GM12878 (cell line): ENCODE data around the gene DNAJC28. TPM values are rescaled to one million over a fixed set of nuclear protein-coding genes. Genes with fewer than 3 reads are reported as not detected.

Source experiments
- ATAC-seq: fragments of 200-7000 bp; cut with Tn5 transposase; 3 replicates; pipeline ENCODE4 v1.9.1; 2020; ENCODE audit warnings: mild to moderate bottlenecking, moderate library complexity
- BruUV-seq: library from RNA; stranded (reverse); fragments of 400-500 nt; replicated peaks from 2 replicates; lab custom pipeline; 2021; lab: Mats Ljungman, UMichigan
- CTCF ChIA-PET: fragments of 300-600 bp; sonication (Branson Sonifier 250); formaldehyde crosslinking; extraction: SDS; loops from one replicate; lab custom pipeline; 2021; ENCODE audit warnings: inconsistent platforms; lab: Yijun Ruan, JAX
- POLR2A ChIA-PET: fragments of 350-600 bp; formaldehyde crosslinking; extraction: SDS; loops from one replicate; lab custom pipeline; 2021; ENCODE audit warnings: inconsistent platforms; lab: Charles Lee
- RAD21 ChIA-PET: fragments of 300-600 bp; sonication (Branson Sonifier 250); formaldehyde crosslinking; loops from one replicate; lab custom pipeline; 2023; ENCODE audit warnings: antibody characterized with exemption; ENCODE audit not compliant: unreplicated experiment; lab: Charles Lee
- SMC1A ChIA-PET: fragments of 300-600 bp; sonication (Branson Sonifier 250); formaldehyde crosslinking; loops from one replicate; lab custom pipeline; 2023; ENCODE audit not compliant: unreplicated experiment, uncharacterized antibody; lab: Charles Lee
- DNase-seq: peaks from one replicate; pipeline ENCODE4 v3.0.0-alpha.2; 2011; ENCODE audit warnings: low read depth, low spot score
- FAIRE-seq: peaks from 3 replicates; lab custom pipeline; 2011; peaks lifted over from hg19 to GRCh38; lab: Jason Lieb, UNC
- H2AFZ ChIP-seq: 2 replicates; pipeline ENCODE4 v1.6.0; 2011; ENCODE audit warnings: low read depth, low read length, control low read depth; ENCODE audit not compliant: control insufficient read depth
- H3K27ac ChIP-seq: 2 replicates; pipeline ENCODE4 v1.5.1; 2011; ENCODE audit warnings: control low read depth; ENCODE audit not compliant: control insufficient read depth, insufficient read depth
- H3K27me3 ChIP-seq, 2 experiments: replicated peaks in 1 of 2; 2 replicates each; pipeline versions ENCODE4 v1.6.0 to v1.6.1; 2011; ENCODE audit warnings: low read length in 1 of 2; ENCODE audit not compliant: control insufficient read depth in 2 of 2, insufficient read depth in 2 of 2
- H3K36me3 ChIP-seq, 2 experiments: 2 replicates each; pipeline ENCODE4 v1.5.1; 2011; ENCODE audit warnings: low read length in 1 of 2; ENCODE audit not compliant: control insufficient read depth in 2 of 2, insufficient read depth in 2 of 2
- H3K4me1 ChIP-seq: 2 replicates; pipeline ENCODE4 v1.6.1; 2011; ENCODE audit warnings: mild to moderate bottlenecking, low read length, moderate library complexity, mixed read lengths; ENCODE audit not compliant: control insufficient read depth, insufficient read depth
- H3K4me2 ChIP-seq: 2 replicates; pipeline ENCODE4 v1.6.0; 2011; ENCODE audit warnings: control low read depth; ENCODE audit not compliant: control insufficient read depth, insufficient read depth
- H3K4me3 ChIP-seq: fragments of 200-600 bp; sonication (generic); 2 replicates; pipeline ENCODE4 v1.5.1; 2016
- H3K79me2 ChIP-seq: 2 replicates; pipeline ENCODE4 v1.6.0; 2011; ENCODE audit warnings: low read length; ENCODE audit not compliant: control insufficient read depth, insufficient read depth
- H3K9ac ChIP-seq: 2 replicates; pipeline ENCODE4 v1.8.0; 2011; ENCODE audit warnings: low read length, control low read depth, mixed read lengths; ENCODE audit not compliant: control insufficient read depth, insufficient read depth
- H3K9me3 ChIP-seq: replicated peaks from 3 replicates; pipeline ENCODE4 v1.5.1; 2011; ENCODE audit warnings: mild to moderate bottlenecking, low read length; ENCODE audit not compliant: control insufficient read depth, insufficient read depth
- H4K20me1 ChIP-seq: 2 replicates; pipeline ENCODE4 v1.6.0; 2011; ENCODE audit not compliant: control insufficient read depth, insufficient read depth
- BMI1 ChIP-seq: fragments of 450-650 bp; IDR thresholded peaks from 2 replicates; pipeline ENCODE4 v1.6.1; 2016; ENCODE audit warnings: mild to moderate bottlenecking, moderate library complexity, borderline replicate concordance
- FOS ChIP-seq: IDR thresholded peaks from 3 replicates; pipeline ENCODE4 v1.6.1; 2011; ENCODE audit warnings: borderline replicate concordance; ENCODE audit not compliant: insufficient read length; ENCODE audit errors: extremely low read depth
- JUNB ChIP-seq: IDR thresholded peaks from 2 replicates; pipeline ENCODE4 v1.6.1; 2016; ENCODE audit warnings: antibody characterized with exemption, mild to moderate bottlenecking
- LARP7 ChIP-seq: fragments of 450-650 bp; IDR thresholded peaks from 2 replicates; pipeline ENCODE4 v1.6.1; 2017; ENCODE audit warnings: mild to moderate bottlenecking
- RELA ChIP-seq: fragments of 450-650 bp; IDR thresholded peaks from 2 replicates; pipeline ENCODE4 v1.8.0; 2014; ENCODE audit warnings: borderline replicate concordance; ENCODE audit not compliant: partially characterized antibody
- RUNX3 ChIP-seq: IDR thresholded peaks from 2 replicates; pipeline ENCODE4 v1.6.1; 2012; ENCODE audit warnings: low read length, inconsistent platforms
- SIX5 ChIP-seq: IDR thresholded peaks from 2 replicates; pipeline ENCODE4 v1.6.1; 2011; ENCODE audit warnings: mild to moderate bottlenecking, low read depth, low read length, moderate library complexity; ENCODE audit not compliant: severe bottlenecking
- SPI1 ChIP-seq: IDR thresholded peaks from 2 replicates; pipeline ENCODE4 v1.6.1; 2011; ENCODE audit warnings: low read depth, mild to moderate bottlenecking, low read length, moderate library complexity, borderline replicate concordance; ENCODE audit not compliant: insufficient read depth
- SREBF2 ChIP-seq: IDR thresholded peaks from 2 replicates; pipeline ENCODE4 v1.6.1; 2012; ENCODE audit warnings: mild to moderate bottlenecking, low read length
- ZNF217 ChIP-seq: fragments of 450-650 bp; IDR thresholded peaks from 2 replicates; pipeline ENCODE4 v1.6.1; 2017; ENCODE audit warnings: antibody characterized with exemption, mild to moderate bottlenecking
- ZZZ3 ChIP-seq: IDR thresholded peaks from 2 replicates; pipeline ENCODE4 v1.6.1; 2011; ENCODE audit warnings: low read depth; ENCODE audit not compliant: control insufficient read depth, insufficient read length
- WGBS: methylation state at CpG from one replicate; pipeline ENCODE4 v1.1.6; 2016; ENCODE audit warnings: low lambda C conversion rate; ENCODE audit not compliant: insufficient replicate concordance, insufficient coverage; ENCODE audit errors: missing lambda C conversion rate; 5-methylcytosine and 5-hydroxymethylcytosine counted together
- in situ Hi-C: fragments of 300-500 bp; cut with MboI; formaldehyde crosslinking; loops from 9 replicates; pipeline ENCODE4 v1.14.3; 2018; ENCODE audit warnings: mixed read lengths
- intact Hi-C: fragments of 100-400 bp; cut with micrococcal nuclease; formaldehyde crosslinking; loops from one replicate; pipeline ENCODE4 v1.14.2; 2022; ENCODE audit not compliant: unreplicated experiment
- polyA plus RNA-seq, 11 experiments: library from polyadenylated mRNA; depleted of rRNA in 4 of 11; unstranded in 6 of 11; stranded (reverse) in 5 of 11; fragments of >200 nt; fragmentation: Nextera tagmentation in 4 of 11; fragmentation: Illumina TruSeq in 1 of 11; extraction: Ambion mirVana in 4 of 11; extraction: Trizol in 1 of 11; gene quantifications; 1 replicate in 1 of 11; 2 replicates in 10 of 11; pipeline versions ENCODE4 v1.2.1 to v1.2.3, GENCODE V29; 2011 to 2016; ENCODE audit warnings: inconsistent platforms in 2 of 11, missing spikeins in 2 of 11, low read depth in 1 of 11
- total RNA-seq, 4 experiments: library from RNA; depleted of rRNA in 3 of 4; stranded (reverse); fragments of >200 nt in 3 of 4; fragmentation: Illumina TruSeq in 1 of 4; extraction: Trizol in 1 of 4; gene quantifications; 2 replicates each; pipeline versions ENCODE4 v1.2.1 to v1.2.3, GENCODE V29; 2013 to 2021
- TF ChIP-seq, protein P1 (sequence below): fragments of 450-650 bp; IDR thresholded peaks from 2 replicates; pipeline ENCODE4 v1.6.1; 2017; ENCODE audit warnings: mild to moderate bottlenecking
- TF ChIP-seq, protein P2 (sequence below): fragments of 450-650 bp; IDR thresholded peaks from 2 replicates; pipeline ENCODE4 v1.6.1; 2017; ENCODE audit warnings: mild to moderate bottlenecking, moderate library complexity
- TF ChIP-seq, protein P3 (sequence below): fragments of 450-650 bp; conservative IDR thresholded peaks from 2 replicates; pipeline ENCODE4 v1.6.1; 2017; ENCODE audit warnings: mild to moderate bottlenecking, moderate library complexity
- TF ChIP-seq, protein P4 (sequence below): fragments of 450-650 bp; IDR thresholded peaks from 2 replicates; pipeline ENCODE4 v1.6.1; 2016; ENCODE audit warnings: mild to moderate bottlenecking

DNAJC28 gene
- total and polyA plus RNA-seq, 10 of the 15 experiments (the other 5 are each of a cell fraction or from before 2014, with no cell fraction given) = 0.26 to 0.77 (median 0.54) TPM

DNA sequence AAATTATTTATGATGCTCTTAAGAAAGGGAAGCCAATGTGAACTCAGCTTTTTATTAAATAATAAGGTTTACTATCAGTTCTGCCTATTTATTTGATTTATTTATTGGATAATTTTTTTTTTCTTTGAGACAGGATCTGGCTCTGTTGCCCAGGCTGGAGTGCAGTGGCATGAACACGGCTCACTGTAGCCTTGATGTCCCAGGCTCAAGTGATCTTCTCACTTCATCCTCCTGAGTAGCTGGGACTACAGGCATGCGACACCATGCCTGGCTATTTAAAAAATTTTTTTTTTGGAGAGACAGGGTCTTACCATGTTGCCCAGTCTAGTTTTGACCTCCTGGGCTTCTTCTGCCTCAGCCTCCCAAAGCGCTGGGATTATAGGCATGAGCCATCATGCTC, 21.0 kb upstream of the DNAJC28 start:
- no peak overlapping the region for H3K27ac ChIP-seq
- FAIRE-seq (no peak), DNase-seq (no peak), ATAC-seq (no peak)
- H3K4me3 ChIP-seq = no peak overlapping the region
- no peaks in the 10 kb centered on the region for H3K4me1 ChIP-seq
- H3K9me3 ChIP-seq = no peaks in the 10 kb centered on the region; the same call in 2 of the 3 replicates
- RAD21 ChIA-PET = no interaction called here
- in situ Hi-C loops = no loop called here
- no peaks in the 10 kb centered on the region for H4K20me1 ChIP-seq
- H2AFZ ChIP-seq = no peak overlapping the region
- CTCF ChIA-PET = interaction anchor here (2.1 kb wide), 1 partner anchor 151 kb away, joined by 5 read pairs; no protein-coding TSS in a partner anchor
- no peaks in the 10 kb centered on the region for H3K79me2 ChIP-seq
- POLR2A ChIA-PET = no interaction called here
- no peaks in the 10 kb centered on the region for H3K27me3 ChIP-seq
- 98% methylated on average over 3 of the region's 3 CpGs for WGBS
- SMC1A ChIA-PET = no interaction called here
- H3K4me2 ChIP-seq = no peak overlapping the region
- peaks cover 3 to 24% of the 10 kb centered on the region in 2 experiments for H3K36me3 ChIP-seq
- H3K9ac ChIP-seq = no peak overlapping the region
- intact Hi-C loops = no loop called here
- no TSS peak for BruUV-seq
- TF ChIP-seq FOS = no peak
- no peak for TF ChIP-seq SIX5
- TF ChIP-seq, protein P1, sequence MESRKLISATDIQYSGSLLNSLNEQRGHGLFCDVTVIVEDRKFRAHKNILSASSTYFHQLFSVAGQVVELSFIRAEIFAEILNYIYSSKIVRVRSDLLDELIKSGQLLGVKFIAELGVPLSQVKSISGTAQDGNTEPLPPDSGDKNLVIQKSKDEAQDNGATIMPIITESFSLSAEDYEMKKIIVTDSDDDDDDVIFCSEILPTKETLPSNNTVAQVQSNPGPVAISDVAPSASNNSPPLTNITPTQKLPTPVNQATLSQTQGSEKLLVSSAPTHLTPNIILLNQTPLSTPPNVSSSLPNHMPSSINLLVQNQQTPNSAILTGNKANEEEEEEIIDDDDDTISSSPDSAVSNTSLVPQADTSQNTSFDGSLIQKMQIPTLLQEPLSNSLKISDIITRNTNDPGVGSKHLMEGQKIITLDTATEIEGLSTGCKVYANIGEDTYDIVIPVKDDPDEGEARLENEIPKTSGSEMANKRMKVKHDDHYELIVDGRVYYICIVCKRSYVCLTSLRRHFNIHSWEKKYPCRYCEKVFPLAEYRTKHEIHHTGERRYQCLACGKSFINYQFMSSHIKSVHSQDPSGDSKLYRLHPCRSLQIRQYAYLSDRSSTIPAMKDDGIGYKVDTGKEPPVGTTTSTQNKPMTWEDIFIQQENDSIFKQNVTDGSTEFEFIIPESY = no peak
- TF ChIP-seq LARP7 = no peak
- TF ChIP-seq RUNX3 = no peak
- TF ChIP-seq ZNF217 = no peak
- no peak for TF ChIP-seq RELA
- no peak for TF ChIP-seq JUNB
- TF ChIP-seq, protein P2, sequence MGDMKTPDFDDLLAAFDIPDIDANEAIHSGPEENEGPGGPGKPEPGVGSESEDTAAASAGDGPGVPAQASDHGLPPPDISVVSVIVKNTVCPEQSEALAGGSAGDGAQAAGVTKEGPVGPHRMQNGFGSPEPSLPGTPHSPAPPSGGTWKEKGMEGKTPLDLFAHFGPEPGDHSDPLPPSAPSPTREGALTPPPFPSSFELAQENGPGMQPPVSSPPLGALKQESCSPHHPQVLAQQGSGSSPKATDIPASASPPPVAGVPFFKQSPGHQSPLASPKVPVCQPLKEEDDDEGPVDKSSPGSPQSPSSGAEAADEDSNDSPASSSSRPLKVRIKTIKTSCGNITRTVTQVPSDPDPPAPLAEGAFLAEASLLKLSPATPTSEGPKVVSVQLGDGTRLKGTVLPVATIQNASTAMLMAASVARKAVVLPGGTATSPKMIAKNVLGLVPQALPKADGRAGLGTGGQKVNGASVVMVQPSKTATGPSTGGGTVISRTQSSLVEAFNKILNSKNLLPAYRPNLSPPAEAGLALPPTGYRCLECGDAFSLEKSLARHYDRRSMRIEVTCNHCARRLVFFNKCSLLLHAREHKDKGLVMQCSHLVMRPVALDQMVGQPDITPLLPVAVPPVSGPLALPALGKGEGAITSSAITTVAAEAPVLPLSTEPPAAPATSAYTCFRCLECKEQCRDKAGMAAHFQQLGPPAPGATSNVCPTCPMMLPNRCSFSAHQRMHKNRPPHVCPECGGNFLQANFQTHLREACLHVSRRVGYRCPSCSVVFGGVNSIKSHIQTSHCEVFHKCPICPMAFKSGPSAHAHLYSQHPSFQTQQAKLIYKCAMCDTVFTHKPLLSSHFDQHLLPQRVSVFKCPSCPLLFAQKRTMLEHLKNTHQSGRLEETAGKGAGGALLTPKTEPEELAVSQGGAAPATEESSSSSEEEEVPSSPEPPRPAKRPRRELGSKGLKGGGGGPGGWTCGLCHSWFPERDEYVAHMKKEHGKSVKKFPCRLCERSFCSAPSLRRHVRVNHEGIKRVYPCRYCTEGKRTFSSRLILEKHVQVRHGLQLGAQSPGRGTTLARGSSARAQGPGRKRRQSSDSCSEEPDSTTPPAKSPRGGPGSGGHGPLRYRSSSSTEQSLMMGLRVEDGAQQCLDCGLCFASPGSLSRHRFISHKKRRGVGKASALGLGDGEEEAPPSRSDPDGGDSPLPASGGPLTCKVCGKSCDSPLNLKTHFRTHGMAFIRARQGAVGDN = no peak
- no peak for TF ChIP-seq SREBF2
- TF ChIP-seq BMI1 = no peak
- TF ChIP-seq, protein P3, sequence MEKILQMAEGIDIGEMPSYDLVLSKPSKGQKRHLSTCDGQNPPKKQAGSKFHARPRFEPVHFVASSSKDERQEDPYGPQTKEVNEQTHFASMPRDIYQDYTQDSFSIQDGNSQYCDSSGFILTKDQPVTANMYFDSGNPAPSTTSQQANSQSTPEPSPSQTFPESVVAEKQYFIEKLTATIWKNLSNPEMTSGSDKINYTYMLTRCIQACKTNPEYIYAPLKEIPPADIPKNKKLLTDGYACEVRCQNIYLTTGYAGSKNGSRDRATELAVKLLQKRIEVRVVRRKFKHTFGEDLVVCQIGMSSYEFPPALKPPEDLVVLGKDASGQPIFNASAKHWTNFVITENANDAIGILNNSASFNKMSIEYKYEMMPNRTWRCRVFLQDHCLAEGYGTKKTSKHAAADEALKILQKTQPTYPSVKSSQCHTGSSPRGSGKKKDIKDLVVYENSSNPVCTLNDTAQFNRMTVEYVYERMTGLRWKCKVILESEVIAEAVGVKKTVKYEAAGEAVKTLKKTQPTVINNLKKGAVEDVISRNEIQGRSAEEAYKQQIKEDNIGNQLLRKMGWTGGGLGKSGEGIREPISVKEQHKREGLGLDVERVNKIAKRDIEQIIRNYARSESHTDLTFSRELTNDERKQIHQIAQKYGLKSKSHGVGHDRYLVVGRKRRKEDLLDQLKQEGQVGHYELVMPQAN = no peak
- TF ChIP-seq SPI1 = no peak
- TF ChIP-seq, protein P4, sequence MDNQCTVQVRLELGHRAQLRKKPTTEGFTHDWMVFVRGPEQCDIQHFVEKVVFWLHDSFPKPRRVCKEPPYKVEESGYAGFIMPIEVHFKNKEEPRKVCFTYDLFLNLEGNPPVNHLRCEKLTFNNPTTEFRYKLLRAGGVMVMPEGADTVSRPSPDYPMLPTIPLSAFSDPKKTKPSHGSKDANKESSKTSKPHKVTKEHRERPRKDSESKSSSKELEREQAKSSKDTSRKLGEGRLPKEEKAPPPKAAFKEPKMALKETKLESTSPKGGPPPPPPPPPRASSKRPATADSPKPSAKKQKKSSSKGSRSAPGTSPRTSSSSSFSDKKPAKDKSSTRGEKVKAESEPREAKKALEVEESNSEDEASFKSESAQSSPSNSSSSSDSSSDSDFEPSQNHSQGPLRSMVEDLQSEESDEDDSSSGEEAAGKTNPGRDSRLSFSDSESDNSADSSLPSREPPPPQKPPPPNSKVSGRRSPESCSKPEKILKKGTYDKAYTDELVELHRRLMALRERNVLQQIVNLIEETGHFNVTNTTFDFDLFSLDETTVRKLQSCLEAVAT = no peak
- TF ChIP-seq ZZZ3 = no peak
